PC-9 (cell line): ENCODE data around the gene NOXA1.

ENCODE experiments used
- EZH2 ChIP-seq: fragments of 200-600 bp; sonication (generic); IDR thresholded peaks from 2 replicates; pipeline ENCODE4 v1.8.0; 2017; ENCODE audit warnings: antibody characterized with exemption, low read depth
- TF ChIP-seq, protein P1 (sequence below): fragments of 200-600 bp; sonication (generic); conservative IDR thresholded peaks from 2 replicates; pipeline ENCODE4 v1.6.1; 2017; ENCODE audit warnings: mixed run types, antibody characterized with exemption, mild to moderate bottlenecking, moderate library complexity

GRCh38 chr9:137382444-137383080 lies 40.6 kb upstream of the NOXA1 start:
- TF ChIP-seq, protein P1, sequence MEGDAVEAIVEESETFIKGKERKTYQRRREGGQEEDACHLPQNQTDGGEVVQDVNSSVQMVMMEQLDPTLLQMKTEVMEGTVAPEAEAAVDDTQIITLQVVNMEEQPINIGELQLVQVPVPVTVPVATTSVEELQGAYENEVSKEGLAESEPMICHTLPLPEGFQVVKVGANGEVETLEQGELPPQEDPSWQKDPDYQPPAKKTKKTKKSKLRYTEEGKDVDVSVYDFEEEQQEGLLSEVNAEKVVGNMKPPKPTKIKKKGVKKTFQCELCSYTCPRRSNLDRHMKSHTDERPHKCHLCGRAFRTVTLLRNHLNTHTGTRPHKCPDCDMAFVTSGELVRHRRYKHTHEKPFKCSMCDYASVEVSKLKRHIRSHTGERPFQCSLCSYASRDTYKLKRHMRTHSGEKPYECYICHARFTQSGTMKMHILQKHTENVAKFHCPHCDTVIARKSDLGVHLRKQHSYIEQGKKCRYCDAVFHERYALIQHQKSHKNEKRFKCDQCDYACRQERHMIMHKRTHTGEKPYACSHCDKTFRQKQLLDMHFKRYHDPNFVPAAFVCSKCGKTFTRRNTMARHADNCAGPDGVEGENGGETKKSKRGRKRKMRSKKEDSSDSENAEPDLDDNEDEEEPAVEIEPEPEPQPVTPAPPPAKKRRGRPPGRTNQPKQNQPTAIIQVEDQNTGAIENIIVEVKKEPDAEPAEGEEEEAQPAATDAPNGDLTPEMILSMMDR: no peak
- TF ChIP-seq EZH2: no peak
